GM19397 (cell line): ENCODE measurements around the gene AMY1B.
"Not testable (repeated sequence)": the region's sequence is repeated elsewhere in the genome, so short reads cannot be mapped to it uniquely, and the experiment has no call there.

Experiments
- ATAC-seq: cut with Tn5 transposase; IDR thresholded peaks from one replicate; pipeline ENCODE4 v1.9.1; 2021; ENCODE audit warnings: mild to moderate bottlenecking, moderate library complexity; ENCODE audit not compliant: unreplicated experiment

Gene AMY1B

GRCh38 chr1:103696110-103696509 lies at the start of gene AMY1B:
TSS of gene AMY1B (minus strand) at chr1:103696210. CDS start at chr1:103695639, 571 bp downstream.
- ATAC-seq = not testable (repeated sequence)

GRCh38 chr1:103745040-103745439 lies 49.0 kb upstream of the AMY1B start:
- ATAC-seq = not testable (repeated sequence)

- ATAC-seq = not testable (repeated sequence)
These were observed 48.4 kb upstream of the AMY1B start for GRCh38 chr1:103744449-103744848.

- ATAC-seq = not testable (repeated sequence)
These were observed 42.0 kb upstream of the AMY1B start for GRCh38 chr1:103738031-103738430.

DNA sequence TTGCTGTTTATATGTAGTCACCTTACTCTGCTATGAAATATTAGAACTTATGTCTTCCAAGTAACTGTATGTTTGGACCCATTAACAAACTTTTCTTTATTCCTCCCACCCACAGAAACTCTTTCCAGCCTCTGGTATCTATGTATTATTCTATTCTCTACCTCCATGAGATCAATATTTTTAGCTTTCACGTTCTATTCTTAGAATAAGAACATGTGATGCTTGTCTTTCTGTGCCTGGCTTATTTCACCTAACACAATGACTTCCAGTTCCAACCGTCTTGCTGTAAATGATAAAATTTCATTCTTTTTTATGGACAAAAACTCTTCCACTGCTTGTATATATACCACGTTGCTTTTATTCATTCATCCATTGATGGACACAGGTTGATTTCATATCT lies 39.3 kb upstream of the AMY1B start:
- ATAC-seq = not testable (repeated sequence)

DNA sequence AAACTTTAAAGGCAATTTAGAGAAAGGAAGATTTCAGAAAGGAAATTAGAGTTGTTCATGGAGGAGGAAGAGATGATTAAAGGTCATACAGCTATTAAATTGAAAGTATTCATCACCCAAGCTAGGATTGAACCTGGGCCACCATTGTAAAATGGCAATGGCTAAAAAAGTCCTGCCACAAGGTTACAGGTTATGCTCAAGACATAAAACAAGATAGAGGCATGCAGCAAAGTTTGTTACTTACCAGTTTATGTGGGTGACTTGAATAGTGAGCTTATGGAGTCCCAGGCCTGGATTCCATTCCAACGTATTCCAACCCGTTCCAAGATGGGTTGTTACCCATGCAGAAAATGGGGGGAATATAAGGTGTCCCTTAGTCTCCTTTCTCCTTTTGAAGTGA lies 25.5 kb upstream of the AMY1B start:
- not testable (repeated sequence) for ATAC-seq

DNA sequence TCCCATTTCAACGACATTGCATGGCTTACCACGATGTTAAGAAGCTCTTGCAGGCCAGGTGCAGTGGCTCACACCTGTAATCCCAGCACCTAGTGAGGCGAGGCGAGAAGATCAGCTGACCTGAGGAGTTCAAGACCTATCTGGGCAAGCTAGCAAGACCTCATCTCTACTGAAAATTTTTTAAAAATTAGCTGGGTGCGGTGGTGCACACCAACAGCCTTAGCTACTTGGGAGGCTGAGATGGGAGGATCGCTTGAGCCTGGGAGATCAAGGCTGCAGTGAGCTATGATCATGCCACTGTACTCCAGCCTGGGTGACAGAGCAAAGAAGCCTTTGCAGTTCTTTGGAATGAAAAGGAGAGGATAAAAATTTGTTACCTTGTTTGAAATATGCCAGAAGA lies 21.4 kb upstream of the AMY1B start:
- not testable (repeated sequence) for ATAC-seq

- ATAC-seq = not testable (repeated sequence)
These were observed 14.4 kb upstream of the AMY1B start for GRCh38 chr1:103710381-103710780.

DNA sequence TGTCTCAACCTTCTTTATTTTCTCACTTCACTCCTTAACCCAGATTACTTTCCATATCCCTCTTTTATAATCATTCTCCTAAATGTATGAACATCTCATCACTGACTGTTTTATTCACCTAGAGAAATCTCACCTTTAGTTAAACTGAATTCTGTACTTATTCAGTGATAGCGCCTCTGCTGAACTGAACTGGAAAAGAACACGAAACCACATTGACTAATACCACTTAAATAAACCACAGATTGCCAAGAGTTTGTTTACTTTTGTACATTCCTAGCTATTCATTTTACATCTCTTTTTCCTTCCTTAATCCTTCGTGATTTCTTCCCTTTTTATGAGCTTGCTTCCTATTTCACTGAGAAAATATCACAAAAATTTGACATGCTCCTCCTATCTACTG lies 11.7 kb upstream of the AMY1B start:
- not testable (repeated sequence) for ATAC-seq

GRCh38 chr1:103701256-103701655 lies 5.2 kb upstream of the AMY1B start:
- ATAC-seq = not testable (repeated sequence)

DNA sequence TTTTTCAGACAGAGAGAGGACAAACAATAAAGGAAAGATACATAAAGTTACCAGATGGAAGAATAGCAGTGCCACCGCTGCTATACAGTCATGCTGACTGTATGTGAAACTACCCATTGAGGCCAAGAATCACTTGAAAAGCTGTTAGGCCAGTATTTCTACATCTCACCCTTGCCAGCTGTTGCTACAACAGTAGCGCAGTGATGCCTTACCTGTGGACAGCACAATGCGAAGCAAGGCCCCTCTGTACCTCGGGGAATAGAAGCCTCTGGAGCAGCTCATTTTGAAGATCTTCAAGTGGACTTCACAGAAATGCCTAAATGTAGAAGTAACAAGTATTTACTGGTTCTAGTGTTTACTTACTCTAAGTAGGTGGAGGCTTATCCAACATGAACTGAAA lies 4.7 kb upstream of the AMY1B start:
- ATAC-seq = not testable (repeated sequence)

DNA sequence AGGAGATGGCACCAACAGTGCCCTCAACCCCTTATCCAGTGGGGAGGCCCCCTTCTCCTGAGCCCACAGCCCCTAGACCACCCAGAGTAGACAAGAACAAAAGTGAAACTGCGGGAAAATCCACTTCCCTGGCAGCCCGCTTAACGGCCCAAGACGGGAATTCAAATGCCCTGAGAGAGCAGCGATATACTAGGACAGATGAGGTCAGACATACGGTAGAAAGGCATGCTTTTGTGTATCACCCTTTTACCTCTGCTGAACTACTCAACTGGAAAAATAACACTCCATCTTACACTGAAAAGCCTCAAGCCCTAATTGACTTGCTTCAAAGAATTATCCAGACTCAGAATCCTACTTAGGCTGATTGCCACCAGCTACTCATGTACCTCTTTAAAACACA lies 1.4 kb upstream of the AMY1B start:
- ATAC-seq = not testable (repeated sequence)

DNA sequence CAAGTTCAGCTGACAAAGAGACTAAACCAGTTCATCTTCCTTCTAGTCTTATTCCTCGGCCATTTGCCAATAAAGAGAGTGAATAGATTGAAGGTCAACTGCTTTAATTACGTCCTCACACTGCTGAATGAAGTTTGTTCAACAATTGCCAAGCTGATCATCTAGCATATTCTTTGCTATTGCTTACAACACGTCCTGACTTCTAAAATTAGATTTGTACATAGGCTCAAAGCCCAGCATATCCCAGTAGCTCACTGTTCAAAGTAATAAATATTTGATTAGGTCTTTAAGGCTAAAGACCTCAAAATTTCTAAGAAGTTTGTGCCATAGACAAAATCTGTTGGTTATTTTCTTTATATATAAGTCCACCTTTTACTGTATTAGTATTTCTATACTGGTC lies 19.7 kb downstream of the AMY1B start:
- ATAC-seq = not testable (repeated sequence)

- ATAC-seq = not testable (repeated sequence)
These were observed 40.5 kb downstream of the AMY1B start, which contains the start of gene AMY1A for GRCh38 chr1:103655460-103655859. TSS of gene AMY1A (plus strand) at chr1:103655760. CDS start at chr1:103656331, 571 bp downstream.

GRCh38 chr1:103654133-103654532 lies 41.9 kb downstream of the AMY1B start:
- not testable (repeated sequence) for ATAC-seq

GRCh38 chr1:103650889-103651288 lies 45.1 kb downstream of the AMY1B start:
- not testable (repeated sequence) for ATAC-seq

DNA sequence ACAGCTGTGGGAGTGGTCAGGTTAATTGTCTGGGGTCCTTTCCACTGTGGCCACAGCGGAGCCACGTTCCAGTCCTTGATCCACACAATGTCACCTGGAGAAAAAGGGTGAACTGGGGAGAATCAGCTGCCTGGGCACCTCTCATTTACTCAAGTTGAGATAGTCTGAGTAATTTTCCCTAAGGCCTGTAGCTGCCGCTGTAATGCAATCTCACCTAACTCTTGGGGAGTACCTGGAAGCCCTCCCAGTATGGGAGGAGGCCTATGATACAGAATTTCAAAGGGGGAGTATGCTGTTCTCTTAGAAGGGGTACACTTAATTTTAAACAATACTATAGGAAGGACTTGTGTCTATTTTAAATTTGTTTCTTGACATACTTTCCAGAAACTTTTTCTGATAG lies 45.7 kb downstream of the AMY1B start:
- ATAC-seq = not testable (repeated sequence)

- ATAC-seq = not testable (repeated sequence)
These were observed 52.1 kb downstream of the AMY1B start for GRCh38 chr1:103643908-103644307.

GRCh38 chr1:103641194-103641593 lies 54.8 kb downstream of the AMY1B start:
- not testable (repeated sequence) for ATAC-seq
